K562 (cell line): ENCODE data around the gene ZSCAN21. TPM values are rescaled to one million over a fixed set of nuclear protein-coding genes. Genes with fewer than 3 reads are reported as not detected.
A peak's percentile ranks its signal among the peaks of the same experiment; 100 is the strongest.

Experiments used
- CBFA2T3 ChIP-seq: fragments of 450-650 bp; IDR thresholded peaks from 2 replicates; pipeline ENCODE4 v1.6.1; 2017
- EGR1 ChIP-seq: fragments of 450-650 bp; conservative IDR thresholded peaks from 2 replicates; pipeline ENCODE4 v1.6.1; 2017; ENCODE audit warnings: mild to moderate bottlenecking
- ETS2 ChIP-seq: IDR thresholded peaks from 2 replicates; pipeline ENCODE4 v1.6.1; 2016; ENCODE audit warnings: borderline replicate concordance, missing genetic modification characterization, mild to moderate bottlenecking, moderate library complexity, missing compliant biosample characterization; ENCODE audit not compliant: poor library complexity, severe bottlenecking
- EWSR1 ChIP-seq: fragments of 450-650 bp; IDR thresholded peaks from 2 replicates; pipeline ENCODE4 v1.6.1; 2018; ENCODE audit warnings: borderline replicate concordance, mild to moderate bottlenecking, low read depth, moderate library complexity; ENCODE audit not compliant: partially characterized antibody
- MNT ChIP-seq, 2 experiments: fragments of 450-650 bp; conservative IDR thresholded peaks; 2 replicates each; pipeline ENCODE4 v1.6.1; 2017; ENCODE audit warnings: mild to moderate bottlenecking in 2 of 2, moderate library complexity in 2 of 2
- NR2F6 ChIP-seq: fragments of 450-650 bp; formaldehyde crosslinking; IDR thresholded peaks from 2 replicates; pipeline ENCODE4 v1.4.0; 2020; ENCODE audit warnings: mild to moderate bottlenecking
- POLR2G ChIP-seq: fragments of 200-400 bp; formaldehyde crosslinking; IDR thresholded peaks from 2 replicates; pipeline ENCODE4 v1.6.1; 2017; ENCODE audit warnings: low read depth, mild to moderate bottlenecking, antibody characterized with exemption, low read length, moderate library complexity
- POLR3G ChIP-seq: IDR thresholded peaks from 2 replicates; pipeline ENCODE4 v1.6.1; 2011; ENCODE audit not compliant: insufficient read length, insufficient replicate concordance; ENCODE audit errors: extremely low read depth
- SAFB2 ChIP-seq: fragments of 200-400 bp; formaldehyde crosslinking; IDR thresholded peaks from 2 replicates; pipeline ENCODE4 v1.6.1; 2018; ENCODE audit warnings: borderline replicate concordance, low read length, low read depth, moderate library complexity; ENCODE audit not compliant: severe bottlenecking
- SMAD2 ChIP-seq: fragments of 150-350 bp; IDR thresholded peaks from 2 replicates; pipeline ENCODE4 v1.6.1; 2014; ENCODE audit warnings: low read depth, mild to moderate bottlenecking, low read length
- SREBF2 ChIP-seq: sonication (generic); formaldehyde crosslinking; IDR thresholded peaks from 2 replicates; pipeline ENCODE4 v1.4.0; 2020; ENCODE audit warnings: mild to moderate bottlenecking, missing genetic modification reagents
- SRSF7 ChIP-seq: fragments of 200-400 bp; formaldehyde crosslinking; optimal IDR thresholded peaks from 2 replicates; pipeline ENCODE3; 2017; ENCODE audit warnings: mild to moderate bottlenecking, low read depth, low read length
- VEZF1 ChIP-seq: fragments of 200-800 bp; sonication (Bioruptor generic); IDR thresholded peaks from 2 replicates; pipeline ENCODE4 v1.6.1; 2017; ENCODE audit warnings: missing genetic modification characterization, missing compliant biosample characterization
- ZBTB11 ChIP-seq, 3 experiments: fragments of 200-800 bp in 1 of 3; fragments of 250-450 bp in 1 of 3; fragments of 450-650 bp in 1 of 3; sonication (Bioruptor Pico) in 1 of 3; sonication (Bioruptor generic) in 1 of 3; formaldehyde crosslinking in 1 of 3; IDR thresholded peaks; 2 replicates each; pipeline versions ENCODE4 v1.6.1 to v1.8.0; 2016 to 2022; ENCODE audit warnings: mild to moderate bottlenecking in 2 of 3, missing genetic modification characterization in 2 of 3, missing compliant biosample characterization in 1 of 3, moderate library complexity in 1 of 3
- ZNF277 ChIP-seq: fragments of 250-450 bp; sonication (Bioruptor Pico); IDR thresholded peaks from 2 replicates; pipeline ENCODE4 v1.8.0; 2022; ENCODE audit warnings: inconsistent platforms, mild to moderate bottlenecking, moderate library complexity, borderline replicate concordance
- ZNF408 ChIP-seq: fragments of 250-450 bp; sonication (Bioruptor Pico); IDR thresholded peaks from 2 replicates; pipeline ENCODE4 v1.4.0; 2020; ENCODE audit warnings: low read depth, mild to moderate bottlenecking, moderate library complexity
- ZNF431 ChIP-seq: sonication (generic); formaldehyde crosslinking; IDR thresholded peaks from 2 replicates; pipeline ENCODE4 v1.8.0; 2022; ENCODE audit warnings: mild to moderate bottlenecking, missing genetic modification reagents
- ZNF551 ChIP-seq: fragments of 250-450 bp; sonication (Bioruptor Pico); IDR thresholded peaks from 2 replicates; pipeline ENCODE4 v1.5.0; 2021; ENCODE audit warnings: mild to moderate bottlenecking, moderate library complexity
- ZNF696 ChIP-seq: fragments of 250-450 bp; sonication (Bioruptor Pico); conservative IDR thresholded peaks from 2 replicates; pipeline ENCODE4 v1.4.0; 2020; ENCODE audit warnings: mild to moderate bottlenecking, moderate library complexity
- polyA plus RNA-seq, 8 experiments: library from polyadenylated mRNA; depleted of rRNA in 4 of 8; stranded (reverse) in 5 of 8; unstranded in 3 of 8; fragments of >200 nt; fragmentation: Nextera tagmentation in 2 of 8; fragmentation: Illumina TruSeq in 1 of 8; extraction: Ambion mirVana in 2 of 8; extraction: Trizol in 1 of 8; gene quantifications; 2 replicates each; pipeline versions ENCODE4 v1.2.1 to v1.2.3, GENCODE V29; 2011 to 2014; ENCODE audit warnings: inconsistent platforms in 1 of 8, missing spikeins in 1 of 8
- total RNA-seq, 7 experiments: library from RNA; depleted of rRNA in 6 of 7; stranded (reverse); fragments of >200 nt in 6 of 7; fragmentation: Illumina TruSeq in 2 of 7; extraction: Trizol in 2 of 7; gene quantifications; 2 replicates each; pipeline versions ENCODE4 v1.2.1 to v1.2.3, GENCODE V29; 2011 to 2021; ENCODE audit warnings: low replicate concordance in 1 of 7

The ZSCAN21 gene
- total and polyA plus RNA-seq, 9 of the 15 experiments (the other 6 are each of a cell fraction or from before 2014, with no cell fraction given) = 5.9 to 15.5 (median 13.2) TPM

GRCh38 chr7:100101016-100101862 lies 51.7 kb downstream of the ZSCAN21 start, which contains the start of the genes AP4M1 and MCM7 (continued):
- TF ChIP-seq ZBTB11 (CRISPR knock-in tag; IDR thresholded peaks at IDR 0.05) (peak in 1 of 3 experiments; percentile 45; a peak in 1 of 6 replicates), ZNF408 (no peak), ZNF551 (no peak), ETS2 (no peak), SAFB2 (no peak), POLR2G (peak; percentile 94), ZNF277 (no peak), SMAD2 (no peak), SREBF2 (CRISPR knock-in tag) (peak; percentile 84; the same call in 1 of the 2 replicates), EWSR1 (no peak), POLR3G (no peak), NR2F6 (CRISPR knock-in tag) (no peak), SRSF7 (no peak), CBFA2T3 (no peak), ZNF431 (CRISPR knock-in tag) (no peak), EGR1 (peak; percentile 79), VEZF1 (CRISPR knock-in tag) (peak; percentile 92), ZNF696 (CRISPR knock-in tag) (no peak), MNT (conservative IDR thresholded peaks at IDR 0.05) (peak; percentile 89 to 92)
